GM12878 (cell line): ENCODE measurements around the gene TXNDC8. TPM values are rescaled to one million over a fixed set of nuclear protein-coding genes. Genes with fewer than 3 reads are reported as not detected.

Experiments used
- ATAC-seq: fragments of 200-7000 bp; cut with Tn5 transposase; 3 replicates; pipeline ENCODE4 v1.9.1; 2020; ENCODE audit warnings: mild to moderate bottlenecking, moderate library complexity
- BruUV-seq: library from RNA; stranded (reverse); fragments of 400-500 nt; replicated peaks from 2 replicates; lab custom pipeline; 2021; lab: Mats Ljungman, UMichigan
- CTCF ChIA-PET: fragments of 300-600 bp; sonication (Branson Sonifier 250); formaldehyde crosslinking; extraction: SDS; loops from one replicate; lab custom pipeline; 2021; ENCODE audit warnings: inconsistent platforms; lab: Yijun Ruan, JAX
- POLR2A ChIA-PET: fragments of 350-600 bp; formaldehyde crosslinking; extraction: SDS; loops from one replicate; lab custom pipeline; 2021; ENCODE audit warnings: inconsistent platforms; lab: Charles Lee
- RAD21 ChIA-PET: fragments of 300-600 bp; sonication (Branson Sonifier 250); formaldehyde crosslinking; loops from one replicate; lab custom pipeline; 2023; ENCODE audit warnings: antibody characterized with exemption; ENCODE audit not compliant: unreplicated experiment; lab: Charles Lee
- SMC1A ChIA-PET: fragments of 300-600 bp; sonication (Branson Sonifier 250); formaldehyde crosslinking; loops from one replicate; lab custom pipeline; 2023; ENCODE audit not compliant: unreplicated experiment, uncharacterized antibody; lab: Charles Lee
- DNase-seq: peaks from one replicate; pipeline ENCODE4 v3.0.0-alpha.2; 2011; ENCODE audit warnings: low read depth, low spot score
- FAIRE-seq: peaks from 3 replicates; lab custom pipeline; 2011; peaks lifted over from hg19 to GRCh38; lab: Jason Lieb, UNC
- H2AFZ ChIP-seq: 2 replicates; pipeline ENCODE4 v1.6.0; 2011; ENCODE audit warnings: low read depth, low read length, control low read depth; ENCODE audit not compliant: control insufficient read depth
- H3K27ac ChIP-seq: 2 replicates; pipeline ENCODE4 v1.5.1; 2011; ENCODE audit warnings: control low read depth; ENCODE audit not compliant: control insufficient read depth, insufficient read depth
- H3K27me3 ChIP-seq, 2 experiments: replicated peaks in 1 of 2; 2 replicates each; pipeline versions ENCODE4 v1.6.0 to v1.6.1; 2011; ENCODE audit warnings: low read length in 1 of 2; ENCODE audit not compliant: control insufficient read depth in 2 of 2, insufficient read depth in 2 of 2
- H3K36me3 ChIP-seq, 2 experiments: 2 replicates each; pipeline ENCODE4 v1.5.1; 2011; ENCODE audit warnings: low read length in 1 of 2; ENCODE audit not compliant: control insufficient read depth in 2 of 2, insufficient read depth in 2 of 2
- H3K4me1 ChIP-seq: 2 replicates; pipeline ENCODE4 v1.6.1; 2011; ENCODE audit warnings: mild to moderate bottlenecking, low read length, moderate library complexity, mixed read lengths; ENCODE audit not compliant: control insufficient read depth, insufficient read depth
- H3K4me2 ChIP-seq: 2 replicates; pipeline ENCODE4 v1.6.0; 2011; ENCODE audit warnings: control low read depth; ENCODE audit not compliant: control insufficient read depth, insufficient read depth
- H3K4me3 ChIP-seq: fragments of 200-600 bp; sonication (generic); 2 replicates; pipeline ENCODE4 v1.5.1; 2016
- H3K79me2 ChIP-seq: 2 replicates; pipeline ENCODE4 v1.6.0; 2011; ENCODE audit warnings: low read length; ENCODE audit not compliant: control insufficient read depth, insufficient read depth
- H3K9ac ChIP-seq: 2 replicates; pipeline ENCODE4 v1.8.0; 2011; ENCODE audit warnings: low read length, control low read depth, mixed read lengths; ENCODE audit not compliant: control insufficient read depth, insufficient read depth
- H3K9me3 ChIP-seq: replicated peaks from 3 replicates; pipeline ENCODE4 v1.5.1; 2011; ENCODE audit warnings: mild to moderate bottlenecking, low read length; ENCODE audit not compliant: control insufficient read depth, insufficient read depth
- H4K20me1 ChIP-seq: 2 replicates; pipeline ENCODE4 v1.6.0; 2011; ENCODE audit not compliant: control insufficient read depth, insufficient read depth
- ASH2L ChIP-seq: fragments of 300-600, 200-600 bp; sonication (generic); IDR thresholded peaks from 2 replicates; pipeline ENCODE4 v1.6.1; 2017; ENCODE audit warnings: low read depth, mild to moderate bottlenecking, borderline replicate concordance
- ATF2 ChIP-seq: IDR thresholded peaks from 2 replicates; pipeline ENCODE4 v1.6.1; 2012; ENCODE audit warnings: low read length, inconsistent platforms
- BACH1 ChIP-seq: fragments of 450-650 bp; IDR thresholded peaks from 2 replicates; pipeline ENCODE4 v1.6.1; 2017; ENCODE audit warnings: mild to moderate bottlenecking, borderline replicate concordance
- BCLAF1 ChIP-seq: fragments of 450-650 bp; IDR thresholded peaks from 2 replicates; pipeline ENCODE4 v1.6.1; 2017; ENCODE audit warnings: antibody characterized with exemption, mild to moderate bottlenecking, moderate library complexity
- E4F1 ChIP-seq: fragments of 450-650 bp; IDR thresholded peaks from 2 replicates; pipeline ENCODE4 v1.6.1; 2018; ENCODE audit warnings: borderline replicate concordance, mild to moderate bottlenecking; ENCODE audit not compliant: partially characterized antibody
- MEF2B ChIP-seq: fragments of 450-650 bp; IDR thresholded peaks from 2 replicates; pipeline ENCODE4 v1.6.1; 2018; ENCODE audit warnings: mild to moderate bottlenecking, moderate library complexity; ENCODE audit not compliant: partially characterized antibody, poor library complexity, severe bottlenecking
- RAD51 ChIP-seq: fragments of 450-650 bp; IDR thresholded peaks from 2 replicates; pipeline ENCODE4 v1.6.1; 2016; ENCODE audit warnings: moderate library complexity, mild to moderate bottlenecking, inconsistent platforms
- RB1 ChIP-seq: fragments of 450-650 bp; formaldehyde crosslinking; IDR thresholded peaks from 2 replicates; pipeline ENCODE4 v1.6.1; 2017; ENCODE audit warnings: mild to moderate bottlenecking, borderline replicate concordance
- SP1 ChIP-seq: IDR thresholded peaks from one replicate; pipeline ENCODE4 v1.6.1; 2011; ENCODE audit warnings: low read depth, low read length
- ZBED1 ChIP-seq: IDR thresholded peaks from 2 replicates; pipeline ENCODE4 v1.6.1; 2016; ENCODE audit warnings: borderline replicate concordance
- ZNF384 ChIP-seq: IDR thresholded peaks from 2 replicates; pipeline ENCODE4 v1.6.1; 2012; ENCODE audit warnings: low read depth, mild to moderate bottlenecking, low read length, improper control_type of control experiment, borderline replicate concordance
- WGBS: methylation state at CpG from one replicate; pipeline ENCODE4 v1.1.6; 2016; ENCODE audit warnings: low lambda C conversion rate; ENCODE audit not compliant: insufficient replicate concordance, insufficient coverage; ENCODE audit errors: missing lambda C conversion rate; 5-methylcytosine and 5-hydroxymethylcytosine counted together
- in situ Hi-C: fragments of 300-500 bp; cut with MboI; formaldehyde crosslinking; loops from 9 replicates; pipeline ENCODE4 v1.14.3; 2018; ENCODE audit warnings: mixed read lengths
- intact Hi-C: fragments of 100-400 bp; cut with micrococcal nuclease; formaldehyde crosslinking; loops from one replicate; pipeline ENCODE4 v1.14.2; 2022; ENCODE audit not compliant: unreplicated experiment
- polyA plus RNA-seq, 11 experiments: library from polyadenylated mRNA; depleted of rRNA in 4 of 11; unstranded in 6 of 11; stranded (reverse) in 5 of 11; fragments of >200 nt; fragmentation: Nextera tagmentation in 4 of 11; fragmentation: Illumina TruSeq in 1 of 11; extraction: Ambion mirVana in 4 of 11; extraction: Trizol in 1 of 11; gene quantifications; 1 replicate in 1 of 11; 2 replicates in 10 of 11; pipeline versions ENCODE4 v1.2.1 to v1.2.3, GENCODE V29; 2011 to 2016; ENCODE audit warnings: inconsistent platforms in 2 of 11, missing spikeins in 2 of 11, low read depth in 1 of 11
- total RNA-seq, 4 experiments: library from RNA; depleted of rRNA in 3 of 4; stranded (reverse); fragments of >200 nt in 3 of 4; fragmentation: Illumina TruSeq in 1 of 4; extraction: Trizol in 1 of 4; gene quantifications; 2 replicates each; pipeline versions ENCODE4 v1.2.1 to v1.2.3, GENCODE V29; 2013 to 2021

The TXNDC8 gene
- total and polyA plus RNA-seq, 10 of the 15 experiments (the other 5 are each of a cell fraction or from before 2014, with no cell fraction given): not detected

GRCh38 chr9:110334183-110334582 lies 3.5 kb downstream of the TXNDC8 start (continued):
- TF ChIP-seq MEF2B: no peak
- no peak for TF ChIP-seq ASH2L
- no peak for TF ChIP-seq BCLAF1
- TF ChIP-seq BACH1: no peak
- TF ChIP-seq RAD51: no peak
- TF ChIP-seq, all 136 proteins: peak for 3

- H3K27me3 ChIP-seq: no peaks in the 10 kb centered on the region
- in situ Hi-C loops: no loop called here
- no peak overlapping the region for H3K4me3 ChIP-seq
- H3K9me3 ChIP-seq: no peaks in the 10 kb centered on the region
- H2AFZ ChIP-seq: no peak overlapping the region
- ChIA-PET SMC1A (no interaction called here), POLR2A (no interaction called here), RAD21 (no interaction called here), CTCF (no interaction called here)
- no peak for TF ChIP-seq SP1
- no peak for TF ChIP-seq E4F1
- TF ChIP-seq ATF2: no peak
- no peak for TF ChIP-seq RB1
- no peak for TF ChIP-seq ZBED1
- TF ChIP-seq ZNF384: no peak
- 92% methylated on average over 3 of the region's 3 CpGs for WGBS
- no TSS peak for BruUV-seq
- ATAC-seq (no peak), FAIRE-seq (no peak), DNase-seq (no peak)
- H3K36me3 ChIP-seq: no peaks in the 10 kb centered on the region
- H3K79me2 ChIP-seq: no peaks in the 10 kb centered on the region
- H3K4me1 ChIP-seq: peaks cover 4% of the 10 kb centered on the region
- intact Hi-C loops: no loop called here
- H3K4me2 ChIP-seq: no peak overlapping the region
- H4K20me1 ChIP-seq: no peaks in the 10 kb centered on the region
- no peak overlapping the region for H3K9ac ChIP-seq
- no peak overlapping the region for H3K27ac ChIP-seq
Observed at GRCh38 chr9:110332766-110333165, 4.9 kb downstream of the TXNDC8 start.
